GM19238 (cell line): ENCODE data around the gene LRRC7.

Experiments
- DNase-seq: peaks from one replicate; pipeline ENCODE4 v3.0.0; 2011; ENCODE audit warnings: low spot score; ENCODE audit not compliant: insufficient read length

The LRRC7 gene

GRCh38 chr1:69567652-69568420, at the start of gene LRRC7:
LRRC7 (plus strand) TSS chr1:69567922; CDS start chr1:69568640, 718 bp downstream.
- DNase-seq, result no peak

GRCh38 chr1:69519006-69519405, 48.7 kb upstream of the LRRC7 start:
- DNase-seq, result no peak

- DNase-seq, result no peak
These were observed 47.4 kb upstream of the LRRC7 start for GRCh38 chr1:69520326-69520725.

- no peak for DNase-seq
These were observed 44.7 kb upstream of the LRRC7 start for GRCh38 chr1:69523032-69523431.

GRCh38 chr1:69523461-69523860, 44.3 kb upstream of the LRRC7 start:
- no peak for DNase-seq

GRCh38 chr1:69524015-69524414, 43.7 kb upstream of the LRRC7 start:
- no peak for DNase-seq

- DNase-seq, result no peak
These were observed 40.4 kb upstream of the LRRC7 start for GRCh38 chr1:69527273-69527672.

- DNase-seq, result no peak
These were observed 39.3 kb upstream of the LRRC7 start for GRCh38 chr1:69528376-69528775.

- DNase-seq, result no peak
These were observed 34.4 kb upstream of the LRRC7 start for GRCh38 chr1:69533343-69533742.

GRCh38 chr1:69534829-69535228, 32.9 kb upstream of the LRRC7 start:
- no peak for DNase-seq

- no peak for DNase-seq
These were observed 32.2 kb upstream of the LRRC7 start for GRCh38 chr1:69535490-69535889.

- DNase-seq, result no peak
These were observed 27.7 kb upstream of the LRRC7 start for GRCh38 chr1:69540052-69540451.

- no peak for DNase-seq
These were observed 16.0 kb upstream of the LRRC7 start for GRCh38 chr1:69551476-69552324.

- DNase-seq, result no peak
These were observed 14.0 kb upstream of the LRRC7 start for GRCh38 chr1:69553726-69554125.

GRCh38 chr1:69568421-69569174, 876 bp downstream of the LRRC7 start:
- DNase-seq, result no peak

- DNase-seq, result no peak
These were observed 1.4 kb downstream of the LRRC7 start for GRCh38 chr1:69569175-69569541.

- DNase-seq, result no peak
These were observed 2.0 kb downstream of the LRRC7 start for GRCh38 chr1:69569576-69570328.

- no peak for DNase-seq
These were observed 2.6 kb downstream of the LRRC7 start for GRCh38 chr1:69570356-69570755.

GRCh38 chr1:69572921-69573320, 5.2 kb downstream of the LRRC7 start:
- no peak for DNase-seq

GRCh38 chr1:69573911-69574310, 6.2 kb downstream of the LRRC7 start:
- DNase-seq, result no peak

- DNase-seq, result no peak
These were observed 17.9 kb downstream of the LRRC7 start for GRCh38 chr1:69585666-69586065.
